ENCODE data around the gene WEE2. TPM values are rescaled to one million over a fixed set of nuclear protein-coding genes. Genes with fewer than 3 reads are reported as not detected.

WEE2 gene
- total and polyA plus RNA-seq, 2 of the 13 experiments (the other 11 are each of a cell fraction or from before 2014, with no cell fraction given), result not detected

DNA sequence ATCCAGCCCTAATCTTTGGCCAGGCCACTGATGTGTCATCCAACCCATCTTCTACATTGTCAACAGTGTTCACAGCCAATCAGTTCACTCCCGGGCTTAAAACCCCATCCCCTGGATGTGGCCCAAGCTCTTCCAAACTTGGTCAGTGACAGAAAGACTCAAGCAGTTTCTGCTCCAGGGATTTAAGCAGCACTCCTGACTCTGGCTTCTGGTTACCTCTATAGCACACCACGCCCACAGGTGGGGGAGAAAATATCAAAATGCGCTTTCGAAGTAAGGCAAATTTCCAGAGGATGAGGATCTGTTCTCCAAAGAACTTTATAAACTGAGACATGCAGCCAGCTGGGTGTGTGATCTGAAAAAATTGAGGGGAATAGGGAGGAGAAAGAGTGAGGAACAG is 42.1 kb upstream of the WEE2 start:
- Histone ChIP-seq H3K27me3 (ENCODE audit: control insufficient read depth in 1 of 2, insufficient read depth in 2 of 2, low read length in 2 of 2) (no peaks in the 10 kb centered on the region), H3K4me2 (ENCODE audit: low read depth, low read length) (no peak overlapping the region), H4K20me1 (ENCODE audit: insufficient read depth, low read length) (no peaks in the 10 kb centered on the region), H3K4me1 (ENCODE audit: insufficient read depth, low read length) (peaks cover 24% of the 10 kb centered on the region), H3K36me3 (replicated peaks in 1 of 2; ENCODE audit: control insufficient read depth in 1 of 2, insufficient read depth in 2 of 2, low read length in 2 of 2) (peaks cover 4 to 26% of the 10 kb centered on the region in 2 experiments; a peak in 4 of 5 replicates), H3K27ac (ENCODE audit: extremely low read length, insufficient read depth, low read length) (no peak overlapping the region), H3K4me3 (replicated peaks in 1 of 3; ENCODE audit: insufficient read depth in 1 of 3, low read depth in 2 of 3, low read length in 3 of 3) (no peak overlapping the region), H3K9ac (ENCODE audit: insufficient read depth, low read depth, low read length) (no peak overlapping the region), H3K79me2 (ENCODE audit: insufficient read depth, low read length) (no peaks in the 10 kb centered on the region), H3K9me3 (ENCODE audit: low read length) (no peaks in the 10 kb centered on the region), H2AFZ (ENCODE audit: low read length) (no peak overlapping the region)
- intact Hi-C loops (cut with micrococcal nuclease; ENCODE audit: unreplicated experiment), result no loop called here
- 99% methylated on average over 4 of the region's 4 CpGs for WGBS (ENCODE audit: low lambda C conversion rate)
- no peak for ATAC-seq
- no peak for TF ChIP-seq KLF12 (CRISPR knock-in tag; IDR thresholded peaks at IDR 0.05; ENCODE audit: borderline replicate concordance)
- TF ChIP-seq GLI4 (CRISPR knock-in tag; IDR thresholded peaks at IDR 0.05; ENCODE audit: borderline replicate concordance), result no peak
- no peak for TF ChIP-seq DNMT1 (CRISPR knock-in tag; IDR thresholded peaks at IDR 0.05)
- TF ChIP-seq, protein P1, sequence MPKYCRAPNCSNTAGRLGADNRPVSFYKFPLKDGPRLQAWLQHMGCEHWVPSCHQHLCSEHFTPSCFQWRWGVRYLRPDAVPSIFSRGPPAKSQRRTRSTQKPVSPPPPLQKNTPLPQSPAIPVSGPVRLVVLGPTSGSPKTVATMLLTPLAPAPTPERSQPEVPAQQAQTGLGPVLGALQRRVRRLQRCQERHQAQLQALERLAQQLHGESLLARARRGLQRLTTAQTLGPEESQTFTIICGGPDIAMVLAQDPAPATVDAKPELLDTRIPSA (CRISPR knock-in tag; IDR thresholded peaks at IDR 0.05; ENCODE audit: borderline replicate concordance), result no peak
- ChIA-PET CTCF (ENCODE audit: low intra/inter-chr PET ratio, low total read pairs) (no interaction called here), POLR2A (no interaction called here)
- in situ Hi-C loops (cut with HindIII; ENCODE audit: extremely low pct_ligation_motif_present, low pct_unique_long_range_greater_than_20kb), result no loop called here
- no peak for DNase-seq (ENCODE audit: low spot score)
- BruUV-seq (replicated peaks), result no TSS peak
- no peak for FAIRE-seq

DNA sequence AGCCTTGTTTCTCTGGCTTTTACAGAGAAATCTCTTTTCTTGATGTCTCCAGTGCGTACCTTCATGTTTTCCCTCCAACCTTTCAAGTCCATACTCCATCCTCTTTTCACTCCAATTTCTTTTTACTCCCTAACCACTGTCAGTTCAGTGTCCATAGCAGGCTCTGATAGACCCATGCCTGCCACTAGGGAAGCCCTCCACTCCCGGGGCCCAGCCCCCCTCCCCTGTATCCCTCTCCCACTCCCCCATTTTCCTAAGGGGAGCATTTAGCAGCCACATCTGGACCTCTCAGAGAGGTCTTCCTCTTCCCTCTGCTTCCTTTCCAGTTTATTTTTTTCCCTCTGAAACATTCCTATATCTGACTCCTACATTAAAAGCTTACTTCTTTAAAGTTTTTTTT is 39.3 kb upstream of the WEE2 start:
- in situ Hi-C loops (cut with HindIII; ENCODE audit: extremely low pct_ligation_motif_present, low pct_unique_long_range_greater_than_20kb), result no loop called here
- no peak for FAIRE-seq
- CTCF ChIA-PET (ENCODE audit: low intra/inter-chr PET ratio, low total read pairs), result no interaction called here

More for the DNA sequence above, 39.3 kb upstream of the WEE2 start:
- POLR2A ChIA-PET, result no interaction called here
- Histone ChIP-seq H3K9me3 (ENCODE audit: low read length) (no peaks in the 10 kb centered on the region), H3K27me3 (ENCODE audit: control insufficient read depth in 1 of 2, insufficient read depth in 2 of 2, low read length in 2 of 2) (no peaks in the 10 kb centered on the region), H3K4me2 (ENCODE audit: low read depth, low read length) (no peak overlapping the region), H3K27ac (ENCODE audit: extremely low read length, insufficient read depth, low read length) (no peak overlapping the region), H3K4me3 (replicated peaks in 1 of 3; ENCODE audit: insufficient read depth in 1 of 3, low read depth in 2 of 3, low read length in 3 of 3) (no peak overlapping the region), H2AFZ (ENCODE audit: low read length) (no peak overlapping the region), H3K4me1 (ENCODE audit: insufficient read depth, low read length) (peaks cover 7% of the 10 kb centered on the region; the same call in 1 of the 2 replicates), H3K9ac (ENCODE audit: insufficient read depth, low read depth, low read length) (no peak overlapping the region), H4K20me1 (ENCODE audit: insufficient read depth, low read length) (no peaks in the 10 kb centered on the region), H3K79me2 (ENCODE audit: insufficient read depth, low read length) (no peaks in the 10 kb centered on the region), H3K36me3 (replicated peaks in 1 of 2; ENCODE audit: control insufficient read depth in 1 of 2, insufficient read depth in 2 of 2, low read length in 2 of 2) (peaks cover 4 to 18% of the 10 kb centered on the region in 2 experiments; a peak in 3 of 5 replicates)
- TF ChIP-seq KLF15 (CRISPR knock-in tag; IDR thresholded peaks at IDR 0.05; ENCODE audit: borderline replicate concordance) (no peak), SCMH1 (CRISPR knock-in tag; IDR thresholded peaks at IDR 0.05; ENCODE audit: borderline replicate concordance) (no peak), GTF2F1 (IDR thresholded peaks at IDR 0.05; ENCODE audit: low read length) (no peak), ZNF766 (CRISPR knock-in tag; IDR thresholded peaks at IDR 0.05; ENCODE audit: borderline replicate concordance) (no peak)
- TF ChIP-seq, protein P2, sequence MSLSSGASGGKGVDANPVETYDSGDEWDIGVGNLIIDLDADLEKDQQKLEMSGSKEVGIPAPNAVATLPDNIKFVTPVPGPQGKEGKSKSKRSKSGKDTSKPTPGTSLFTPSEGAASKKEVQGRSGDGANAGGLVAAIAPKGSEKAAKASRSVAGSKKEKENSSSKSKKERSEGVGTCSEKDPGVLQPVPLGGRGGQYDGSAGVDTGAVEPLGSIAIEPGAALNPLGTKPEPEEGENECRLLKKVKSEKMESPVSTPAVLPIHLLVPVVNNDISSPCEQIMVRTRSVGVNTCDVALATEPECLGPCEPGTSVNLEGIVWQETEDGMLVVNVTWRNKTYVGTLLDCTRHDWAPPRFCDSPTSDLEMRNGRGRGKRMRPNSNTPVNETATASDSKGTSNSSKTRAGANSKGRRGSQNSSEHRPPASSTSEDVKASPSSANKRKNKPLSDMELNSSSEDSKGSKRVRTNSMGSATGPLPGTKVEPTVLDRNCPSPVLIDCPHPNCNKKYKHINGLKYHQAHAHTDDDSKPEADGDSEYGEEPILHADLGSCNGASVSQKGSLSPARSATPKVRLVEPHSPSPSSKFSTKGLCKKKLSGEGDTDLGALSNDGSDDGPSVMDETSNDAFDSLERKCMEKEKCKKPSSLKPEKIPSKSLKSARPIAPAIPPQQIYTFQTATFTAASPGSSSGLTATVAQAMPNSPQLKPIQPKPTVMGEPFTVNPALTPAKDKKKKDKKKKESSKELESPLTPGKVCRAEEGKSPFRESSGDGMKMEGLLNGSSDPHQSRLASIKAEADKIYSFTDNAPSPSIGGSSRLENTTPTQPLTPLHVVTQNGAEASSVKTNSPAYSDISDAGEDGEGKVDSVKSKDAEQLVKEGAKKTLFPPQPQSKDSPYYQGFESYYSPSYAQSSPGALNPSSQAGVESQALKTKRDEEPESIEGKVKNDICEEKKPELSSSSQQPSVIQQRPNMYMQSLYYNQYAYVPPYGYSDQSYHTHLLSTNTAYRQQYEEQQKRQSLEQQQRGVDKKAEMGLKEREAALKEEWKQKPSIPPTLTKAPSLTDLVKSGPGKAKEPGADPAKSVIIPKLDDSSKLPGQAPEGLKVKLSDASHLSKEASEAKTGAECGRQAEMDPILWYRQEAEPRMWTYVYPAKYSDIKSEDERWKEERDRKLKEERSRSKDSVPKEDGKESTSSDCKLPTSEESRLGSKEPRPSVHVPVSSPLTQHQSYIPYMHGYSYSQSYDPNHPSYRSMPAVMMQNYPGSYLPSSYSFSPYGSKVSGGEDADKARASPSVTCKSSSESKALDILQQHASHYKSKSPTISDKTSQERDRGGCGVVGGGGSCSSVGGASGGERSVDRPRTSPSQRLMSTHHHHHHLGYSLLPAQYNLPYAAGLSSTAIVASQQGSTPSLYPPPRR (CRISPR knock-in tag; IDR thresholded peaks at IDR 0.05; ENCODE audit: borderline replicate concordance), result no peak
- TF ChIP-seq, protein P3, sequence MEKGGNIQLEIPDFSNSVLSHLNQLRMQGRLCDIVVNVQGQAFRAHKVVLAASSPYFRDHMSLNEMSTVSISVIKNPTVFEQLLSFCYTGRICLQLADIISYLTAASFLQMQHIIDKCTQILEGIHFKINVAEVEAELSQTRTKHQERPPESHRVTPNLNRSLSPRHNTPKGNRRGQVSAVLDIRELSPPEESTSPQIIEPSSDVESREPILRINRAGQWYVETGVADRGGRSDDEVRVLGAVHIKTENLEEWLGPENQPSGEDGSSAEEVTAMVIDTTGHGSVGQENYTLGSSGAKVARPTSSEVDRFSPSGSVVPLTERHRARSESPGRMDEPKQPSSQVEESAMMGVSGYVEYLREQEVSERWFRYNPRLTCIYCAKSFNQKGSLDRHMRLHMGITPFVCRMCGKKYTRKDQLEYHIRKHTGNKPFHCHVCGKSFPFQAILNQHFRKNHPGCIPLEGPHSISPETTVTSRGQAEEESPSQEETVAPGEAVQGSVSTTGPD (CRISPR knock-in tag; IDR thresholded peaks at IDR 0.05), result no peak
- TF ChIP-seq, protein P4, sequence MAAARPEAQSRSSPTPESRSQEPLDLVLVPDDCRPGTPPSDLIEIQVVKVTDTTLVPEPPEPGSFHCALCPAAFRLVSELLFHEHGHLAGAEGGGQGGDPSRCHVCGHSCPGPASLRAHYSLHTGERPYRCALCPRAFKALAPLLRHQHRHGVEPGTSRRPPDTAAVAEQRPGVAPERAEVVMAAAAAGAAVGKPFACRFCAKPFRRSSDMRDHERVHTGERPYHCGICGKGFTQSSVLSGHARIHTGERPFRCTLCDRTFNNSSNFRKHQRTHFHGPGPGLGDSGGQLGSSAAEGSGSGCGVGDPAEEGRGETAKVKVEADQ (CRISPR knock-in tag; IDR thresholded peaks at IDR 0.05; ENCODE audit: borderline replicate concordance), result no peak
- no peak for DNase-seq (ENCODE audit: low spot score)
- no peak for ATAC-seq
- intact Hi-C loops (cut with micrococcal nuclease; ENCODE audit: unreplicated experiment), result no loop called here
- no TSS peak for BruUV-seq (replicated peaks)
- 95% methylated on average over 2 of the region's 2 CpGs for WGBS (ENCODE audit: low lambda C conversion rate)
